K562 (cell line): ENCODE data around the gene NDFIP1. TPM values are rescaled to one million over a fixed set of nuclear protein-coding genes. Genes with fewer than 3 reads are reported as not detected.

Experiments used
- ATAC-seq: fragments of 200-7000 bp; cut with Tn5 transposase; 3 replicates; pipeline ENCODE4 v1.9.1; 2020; ENCODE audit warnings: moderate library complexity
- BruUV-seq: library from RNA; stranded (reverse); fragments of 400-500 nt; replicated peaks from 2 replicates; lab custom pipeline; 2021; lab: Mats Ljungman, UMichigan
- CTCF ChIA-PET: fragments of 300-600 bp; formaldehyde crosslinking; extraction: SDS; loops from one replicate; lab custom pipeline; 2021; ENCODE audit warnings: low intra/inter-chr PET ratio; lab: Yijun Ruan, JAX
- POLR2A ChIA-PET: fragments of 300-600, 350-650 bp; sonication (Branson Sonifier 250); formaldehyde crosslinking; extraction: SDS; loops from one replicate; lab custom pipeline; 2021; ENCODE audit warnings: antibody characterized with exemption, inconsistent platforms; lab: Yijun Ruan, JAX
- DNase-seq, 4 experiments: peaks; one replicate each; pipeline versions ENCODE4 v3.0.0 to v3.0.0-alpha.2; 2011 to 2018; ENCODE audit warnings: low spot score in 3 of 4, mixed read lengths in 3 of 4; ENCODE audit errors: extremely low read depth in 1 of 4
- FAIRE-seq: peaks from 2 replicates; lab custom pipeline; 2011; peaks lifted over from hg19 to GRCh38; lab: Jason Lieb, UNC
- H2AFZ ChIP-seq: 2 replicates; pipeline ENCODE4 v1.6.0; 2011; ENCODE audit warnings: low read depth, low read length, control low read depth, inconsistent platforms
- H3K27ac ChIP-seq: fragments of 200-600 bp; 3 replicates; pipeline ENCODE4 v1.8.0; 2011; ENCODE audit warnings: low read depth, mild to moderate bottlenecking, control low read depth, inconsistent platforms, low read length, moderate library complexity, mixed read lengths; ENCODE audit errors: extremely low read depth
- H3K27me3 ChIP-seq, 2 experiments: fragments of 300-600 bp in 1 of 2; 2 replicates in 1 of 2; 3 replicates in 1 of 2; pipeline versions ENCODE4 v1.6.0 to v1.8.0; 2011; ENCODE audit warnings: inconsistent platforms in 2 of 2, low read length in 2 of 2, mild to moderate bottlenecking in 1 of 2, mixed read lengths in 1 of 2, moderate library complexity in 1 of 2; ENCODE audit not compliant: control insufficient read depth in 2 of 2, insufficient read depth in 2 of 2
- H3K36me3 ChIP-seq: fragments of 300-600 bp; 3 replicates; pipeline ENCODE4 v1.8.0; 2011; ENCODE audit warnings: mild to moderate bottlenecking, low read length, inconsistent platforms; ENCODE audit not compliant: control insufficient read depth, insufficient read depth
- H3K4me1 ChIP-seq, 2 experiments: fragments of 200-600 bp in 1 of 2; replicated peaks in 1 of 2; 2 replicates in 1 of 2; 3 replicates in 1 of 2; pipeline versions ENCODE4 v1.5.1 to v1.8.0; 2011; ENCODE audit warnings: inconsistent platforms in 2 of 2, low read length in 2 of 2, mild to moderate bottlenecking in 1 of 2, mixed read lengths in 1 of 2, moderate library complexity in 1 of 2; ENCODE audit not compliant: control insufficient read depth in 2 of 2, insufficient read depth in 2 of 2
- H3K4me2 ChIP-seq: 2 replicates; pipeline ENCODE4 v1.6.1; 2011; ENCODE audit warnings: low read length, control low read depth, inconsistent platforms, mixed read lengths; ENCODE audit not compliant: insufficient read depth
- H3K4me3 ChIP-seq: fragments of 200-600 bp; sonication (generic), shearing (Covaris generic); 2 replicates; pipeline ENCODE4 v1.5.1; 2016; ENCODE audit warnings: control low read depth, inconsistent platforms
- H3K79me2 ChIP-seq: fragments of 200-600 bp; 3 replicates; pipeline ENCODE4 v1.8.0; 2011; ENCODE audit warnings: low read length, inconsistent platforms; ENCODE audit not compliant: control insufficient read depth, insufficient read depth
- H3K9ac ChIP-seq, 2 experiments: 2 replicates each; pipeline versions ENCODE4 v1.6.0 to v1.6.1; 2011; ENCODE audit warnings: low read depth in 2 of 2, low read length in 2 of 2, control low read depth in 1 of 2, inconsistent platforms in 1 of 2, mild to moderate bottlenecking in 1 of 2, mixed read lengths in 1 of 2; ENCODE audit not compliant: insufficient read depth in 1 of 2
- H3K9me1 ChIP-seq: one replicate; pipeline ENCODE4 v1.6.0; 2011; ENCODE audit warnings: inconsistent platforms, mild to moderate bottlenecking, low read length, moderate library complexity; ENCODE audit not compliant: control insufficient read depth, insufficient read depth
- H3K9me3 ChIP-seq: replicated peaks from 2 replicates; pipeline ENCODE4 v1.5.1; 2011; ENCODE audit warnings: low read depth, low read length, inconsistent platforms; ENCODE audit not compliant: control insufficient read depth, insufficient read depth
- H4K20me1 ChIP-seq: replicated peaks from 2 replicates; pipeline ENCODE4 v1.6.1; 2011; ENCODE audit warnings: low read length, inconsistent platforms, mixed read lengths; ENCODE audit not compliant: control insufficient read depth, insufficient read depth
- ARID2 ChIP-seq: fragments of 450-650 bp; IDR thresholded peaks from 2 replicates; pipeline ENCODE4 v1.6.1; 2017; ENCODE audit warnings: antibody characterized with exemption, mild to moderate bottlenecking
- BCOR ChIP-seq: fragments of 450-650 bp; IDR thresholded peaks from 2 replicates; pipeline ENCODE4 v1.6.1; 2016
- DDX20 ChIP-seq: fragments of 450-650 bp; IDR thresholded peaks from 2 replicates; pipeline ENCODE4 v1.6.1; 2016; ENCODE audit warnings: missing genetic modification characterization, low read depth, mild to moderate bottlenecking, missing compliant biosample characterization, moderate library complexity
- DIDO1 ChIP-seq: fragments of 450-650 bp; IDR thresholded peaks from 2 replicates; pipeline ENCODE4 v1.6.1; 2016; ENCODE audit warnings: low read depth, missing biosample characterization, missing genetic modification characterization
- E2F3 ChIP-seq: fragments of 250-450 bp; sonication (Bioruptor Pico); IDR thresholded peaks from 2 replicates; pipeline ENCODE4 v1.4.0; 2020; ENCODE audit warnings: mild to moderate bottlenecking
- GABPA ChIP-seq: fragments of 200-800 bp; sonication (Bioruptor generic); conservative IDR thresholded peaks from 2 replicates; pipeline ENCODE4 v1.6.1; 2016; ENCODE audit warnings: low read depth, missing genetic modification characterization, missing compliant biosample characterization
- ILF3 ChIP-seq: fragments of 450-650 bp; IDR thresholded peaks from 2 replicates; pipeline ENCODE4 v1.6.1; 2018; ENCODE audit warnings: antibody characterized with exemption, mild to moderate bottlenecking, moderate library complexity, borderline replicate concordance
- POLR2AphosphoS5 ChIP-seq: IDR thresholded peaks from 2 replicates; pipeline ENCODE4 v1.6.1; 2011; ENCODE audit warnings: mild to moderate bottlenecking, low read depth, low read length, moderate library complexity; ENCODE audit not compliant: control insufficient read depth, insufficient read depth
- PPARD ChIP-seq: fragments of 250-450 bp; sonication (Bioruptor Pico); IDR thresholded peaks from 2 replicates; pipeline ENCODE4 v1.8.0; 2022; ENCODE audit warnings: inconsistent platforms, mild to moderate bottlenecking, moderate library complexity
- PREB ChIP-seq: sonication (generic); formaldehyde crosslinking; IDR thresholded peaks from 2 replicates; pipeline ENCODE4 v1.8.1; 2023; ENCODE audit warnings: mild to moderate bottlenecking, missing genetic modification reagents
- PURB ChIP-seq: sonication (generic); formaldehyde crosslinking; IDR thresholded peaks from 2 replicates; pipeline ENCODE4 v1.9.0; 2021; ENCODE audit warnings: low read depth, mild to moderate bottlenecking, missing genetic modification reagents
- SIRT6 ChIP-seq: IDR thresholded peaks from one replicate; pipeline ENCODE4 v1.6.1; 2012; ENCODE audit warnings: low read depth, mild to moderate bottlenecking, control low read depth, inconsistent platforms, low read length, moderate library complexity
- SNAPC5 ChIP-seq: fragments of 250-450 bp; sonication (Bioruptor Pico); IDR thresholded peaks from 2 replicates; pipeline ENCODE4 v1.8.0; 2021; ENCODE audit warnings: moderate library complexity, mild to moderate bottlenecking, inconsistent platforms
- TCF7L2 ChIP-seq: fragments of 150-350 bp; IDR thresholded peaks from 2 replicates; pipeline ENCODE4 v1.6.1; 2016; ENCODE audit warnings: low read depth, mild to moderate bottlenecking, low read length, moderate library complexity
- ZBTB5 ChIP-seq: fragments of 450-650 bp; IDR thresholded peaks from 2 replicates; pipeline ENCODE4 v1.6.1; 2017; ENCODE audit warnings: antibody characterized with exemption
- ZNF140 ChIP-seq: fragments of 250-450 bp; sonication (Bioruptor Pico); IDR thresholded peaks from 2 replicates; pipeline ENCODE4 v1.8.0; 2021; ENCODE audit warnings: moderate library complexity, mild to moderate bottlenecking, inconsistent platforms
- ZNF639 ChIP-seq, 2 experiments: fragments of 200-800 bp in 1 of 2; sonication (Bioruptor generic) in 1 of 2; sonication (generic) in 1 of 2; formaldehyde crosslinking in 1 of 2; IDR thresholded peaks in 1 of 2; conservative IDR thresholded peaks in 1 of 2; 2 replicates each; pipeline versions ENCODE4 v1.5.0 to v1.6.1; 2016 to 2020; ENCODE audit warnings: missing compliant biosample characterization in 1 of 2, missing genetic modification characterization in 1 of 2, missing genetic modification reagents in 1 of 2
- WGBS: fragments of 100-300 bp; shearing (Covaris generic); methylation state at CpG from one replicate; pipeline ENCODE4 v1.1.6; 2016; ENCODE audit warnings: low coverage, mixed read lengths; ENCODE audit not compliant: insufficient coverage; ENCODE audit errors: missing lambda C conversion rate; 5-methylcytosine and 5-hydroxymethylcytosine counted together
- in situ Hi-C: fragments of 300-500 bp; cut with MboI; formaldehyde crosslinking; loops from 4 replicates; pipeline ENCODE4 v1.15.0; 2018; ENCODE audit warnings: inconsistent platforms, mixed read lengths
- intact Hi-C: fragments of 100-400 bp; cut with micrococcal nuclease; formaldehyde crosslinking; loops from 2 replicates; pipeline ENCODE4 v1.14.2; 2022
- polyA plus RNA-seq, 8 experiments: library from polyadenylated mRNA; depleted of rRNA in 4 of 8; stranded (reverse) in 5 of 8; unstranded in 3 of 8; fragments of >200 nt; fragmentation: Nextera tagmentation in 2 of 8; fragmentation: Illumina TruSeq in 1 of 8; extraction: Ambion mirVana in 2 of 8; extraction: Trizol in 1 of 8; gene quantifications; 2 replicates each; pipeline versions ENCODE4 v1.2.1 to v1.2.3, GENCODE V29; 2011 to 2014; ENCODE audit warnings: inconsistent platforms in 1 of 8, missing spikeins in 1 of 8
- total RNA-seq, 7 experiments: library from RNA; depleted of rRNA in 6 of 7; stranded (reverse); fragments of >200 nt in 6 of 7; fragmentation: Illumina TruSeq in 2 of 7; extraction: Trizol in 2 of 7; gene quantifications; 2 replicates each; pipeline versions ENCODE4 v1.2.1 to v1.2.3, GENCODE V29; 2011 to 2021; ENCODE audit warnings: low replicate concordance in 1 of 7

NDFIP1 gene
- total and polyA plus RNA-seq, 9 of the 15 experiments (the other 6 are each of a cell fraction or from before 2014, with no cell fraction given): 5.3 to 37.5 (median 31.9) TPM

GRCh38 chr5:142109331-142110045 is 909 bp downstream of the NDFIP1 start:
- Histone ChIP-seq H3K27ac (peak overlapping the region; percentile 87), H3K79me2 (peaks cover 56% of the 10 kb centered on the region), H3K9ac (peak overlapping the region; percentile 86 to 98), H3K9me3 (no peaks in the 10 kb centered on the region), H3K36me3 (peaks cover 12% of the 10 kb centered on the region), H2AFZ (peak overlapping the region; percentile 100), H3K4me3 (peak overlapping the region; percentile 89), H3K9me1 (no peaks in the 10 kb centered on the region), H4K20me1 (no peaks in the 10 kb centered on the region), H3K4me2 (peak overlapping the region; percentile 92), H3K4me1 (peaks cover 18% of the 10 kb centered on the region in 2 experiments), H3K27me3 (no peaks in the 10 kb centered on the region)
- in situ Hi-C loops: no loop called here
- POLR2A ChIA-PET: interaction anchor here (0.5 to 1.8 kb wide), 10 partner anchors 9 to 612 kb away, joined by 3 to 9 read pairs (median 4); partner anchors contain the start of gene GNPDA1
- 0% methylated on average over 21 of the region's 21 CpGs for WGBS
- DNase-seq: peak in 1 of 4 experiments; percentile 44
- intact Hi-C loops: no loop called here
- CTCF ChIA-PET: no interaction called here
- no TSS peak for BruUV-seq
- no peak for FAIRE-seq
- ATAC-seq: peak; percentile 5
- TF ChIP-seq ARID2 (no peak), ZNF639 (CRISPR knock-in tag; conservative IDR thresholded peaks at IDR 0.05 in 1 of 2, IDR thresholded peaks at IDR 0.05 in 1 of 2) (no peak), ZBTB5 (no peak), PURB (CRISPR knock-in tag) (no peak), PREB (CRISPR knock-in tag) (0 out of 2 replicates have a peak, but pooled peaks have one; percentile 24), POLR2AphosphoS5 (0 out of 2 replicates have a peak, but pooled peaks have one; percentile 13), DIDO1 (tag) (no peak), PPARD (no peak), ILF3 (no peak), E2F3 (CRISPR knock-in tag) (no peak), DDX20 (tag) (no peak), TCF7L2 (no peak), SIRT6 (no peak), SNAPC5 (CRISPR knock-in tag) (no peak), BCOR (no peak), ZNF140 (no peak), GABPA (0 out of 2 replicates have a peak, but pooled peaks have one; percentile 18)
